Neural progenitor cell (in vitro differentiated cells): ENCODE results near the gene ALK. TPM values are rescaled to one million over a fixed set of nuclear protein-coding genes. Genes with fewer than 3 reads are reported as not detected.

ENCODE experiments used
- DNase-seq: peaks from one replicate; pipeline ENCODE4 v3.0.0-alpha.2; 2016; ENCODE audit warnings: low spot score
- H2AFZ ChIP-seq: fragments of 200-600 bp; sonication (generic); replicated peaks from 2 replicates; pipeline ENCODE4 v1.6.1; 2016; ENCODE audit warnings: antibody characterized with exemption
- H3F3A ChIP-seq: fragments of 200-600 bp; sonication (generic); 2 replicates; pipeline ENCODE4 v1.6.1; 2016; ENCODE audit warnings: antibody characterized with exemption, low read depth
- H3K27ac ChIP-seq: fragments of 200-600 bp; sonication (generic); 2 replicates; pipeline ENCODE4 v1.5.1; 2016; ENCODE audit warnings: mild to moderate bottlenecking
- H3K27me3 ChIP-seq: fragments of 200-600 bp; sonication (generic); 2 replicates; pipeline ENCODE4 v1.6.1; 2016; ENCODE audit warnings: mild to moderate bottlenecking, moderate library complexity
- H3K36me3 ChIP-seq: fragments of 200-600 bp; sonication (generic); 2 replicates; pipeline ENCODE4 v1.5.1; 2016
- H3K4me1 ChIP-seq: fragments of 200-600 bp; sonication (generic); 2 replicates; pipeline ENCODE4 v1.6.1; 2016; ENCODE audit warnings: mixed run types
- H3K4me2 ChIP-seq: fragments of 200-600 bp; sonication (generic); 2 replicates; pipeline ENCODE4 v1.6.1; 2016
- H3K4me3 ChIP-seq: fragments of 200-600 bp; sonication (generic); 2 replicates; pipeline ENCODE4 v1.5.1; 2016
- H3K79me2 ChIP-seq: fragments of 200-600 bp; sonication (generic); 2 replicates; pipeline ENCODE4 v1.6.1; 2016; ENCODE audit warnings: low read depth
- H3K9ac ChIP-seq: fragments of 200-600 bp; sonication (generic); 2 replicates; pipeline ENCODE4 v1.6.1; 2016
- H3K9me3 ChIP-seq: fragments of 200-600 bp; sonication (generic); 2 replicates; pipeline ENCODE4 v1.5.1; 2016; ENCODE audit warnings: low read depth
- H4K20me1 ChIP-seq: fragments of 200-600 bp; sonication (generic); 2 replicates; pipeline ENCODE4 v1.6.1; 2016; ENCODE audit warnings: low read depth
- H3K27ac Mint-ChIP-seq: 3 replicates; pipeline ENCODE4 v1.8.0; 2021; ENCODE audit warnings: mixed read lengths
- H3K27me3 Mint-ChIP-seq: 2 replicates; pipeline ENCODE4 v1.8.0; 2022; ENCODE audit warnings: low read depth, mild to moderate bottlenecking, inconsistent platforms, moderate library complexity, mixed read lengths; ENCODE audit not compliant: insufficient read depth
- H3K36me3 Mint-ChIP-seq: 3 replicates; pipeline ENCODE4 v1.8.0; 2021; ENCODE audit warnings: mixed read lengths
- H3K4me1 Mint-ChIP-seq: 3 replicates; pipeline ENCODE4 v1.8.0; 2021; ENCODE audit warnings: mixed read lengths
- H3K4me3 Mint-ChIP-seq: 3 replicates; pipeline ENCODE4 v1.8.0; 2021; ENCODE audit warnings: mild to moderate bottlenecking, moderate library complexity, mixed read lengths
- H3K9me3 Mint-ChIP-seq: 3 replicates; pipeline ENCODE4 v1.8.0; 2020; ENCODE audit warnings: mixed read lengths
- EZH2 ChIP-seq: fragments of 200-600 bp; sonication (generic); IDR thresholded peaks from 2 replicates; pipeline ENCODE4 v1.6.1; 2017; ENCODE audit warnings: antibody characterized with exemption, mild to moderate bottlenecking, moderate library complexity
- EZH2phosphoT487 ChIP-seq: fragments of 200-600 bp; sonication (generic); IDR thresholded peaks from 2 replicates; pipeline ENCODE4 v1.6.1; 2017; ENCODE audit warnings: antibody characterized with exemption
- total RNA-seq: library from RNA; depleted of rRNA; stranded (reverse); fragments of >200 nt; gene quantifications from 2 replicates; pipeline ENCODE4 v1.2.3, GENCODE V29; 2015; ENCODE audit warnings: low replicate concordance
- TF ChIP-seq, protein P1 (sequence below): fragments of 200-600 bp; sonication (generic); IDR thresholded peaks from 2 replicates; pipeline ENCODE4 v1.5.1; 2017; ENCODE audit warnings: antibody characterized with exemption, mild to moderate bottlenecking

Gene ALK
- total RNA-seq, 1 donor from 2014 or later: not detected

DNA sequence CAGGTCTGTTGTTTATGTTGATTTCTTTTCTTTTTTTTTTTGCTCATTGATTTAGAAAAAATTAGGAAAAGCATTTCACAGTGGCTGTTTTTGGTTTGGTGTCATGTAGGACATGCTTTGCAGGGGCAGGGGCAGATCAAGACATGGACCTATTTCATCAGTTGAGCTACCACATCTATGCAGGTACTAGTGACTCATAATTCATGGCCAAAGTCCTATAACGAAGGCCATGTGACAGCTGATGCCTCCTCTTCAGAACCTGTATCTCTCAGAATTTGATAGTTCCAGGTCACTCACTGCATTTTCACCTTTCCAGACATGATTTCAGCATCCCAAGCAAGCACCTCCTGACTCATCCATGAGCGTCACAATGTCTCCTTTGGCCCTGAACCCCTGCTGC, 195.8 kb downstream of the ALK start:
- no peak overlapping the region for H3K4me2 ChIP-seq
- no peaks in the 10 kb centered on the region for H3F3A ChIP-seq
- no peaks in the 10 kb centered on the region for H3K79me2 ChIP-seq
- no peak overlapping the region for H2AFZ ChIP-seq
- no peak overlapping the region for H3K27ac ChIP-seq
- Mint-ChIP-seq H3K27me3 (peaks cover 23% of the 10 kb centered on the region), H3K9me3 (peaks cover 5% of the 10 kb centered on the region), H3K4me3 (no peak overlapping the region), H3K27ac (no peak overlapping the region), H3K4me1 (peaks cover 60% of the 10 kb centered on the region), H3K36me3 (peaks cover 2% of the 10 kb centered on the region)
- no peaks in the 10 kb centered on the region for H3K36me3 ChIP-seq
- no peaks in the 10 kb centered on the region for H4K20me1 ChIP-seq
- H3K4me3 ChIP-seq: no peak overlapping the region
- H3K27me3 ChIP-seq: no peaks in the 10 kb centered on the region
- H3K9ac ChIP-seq: no peak overlapping the region
- TF ChIP-seq, protein P1, sequence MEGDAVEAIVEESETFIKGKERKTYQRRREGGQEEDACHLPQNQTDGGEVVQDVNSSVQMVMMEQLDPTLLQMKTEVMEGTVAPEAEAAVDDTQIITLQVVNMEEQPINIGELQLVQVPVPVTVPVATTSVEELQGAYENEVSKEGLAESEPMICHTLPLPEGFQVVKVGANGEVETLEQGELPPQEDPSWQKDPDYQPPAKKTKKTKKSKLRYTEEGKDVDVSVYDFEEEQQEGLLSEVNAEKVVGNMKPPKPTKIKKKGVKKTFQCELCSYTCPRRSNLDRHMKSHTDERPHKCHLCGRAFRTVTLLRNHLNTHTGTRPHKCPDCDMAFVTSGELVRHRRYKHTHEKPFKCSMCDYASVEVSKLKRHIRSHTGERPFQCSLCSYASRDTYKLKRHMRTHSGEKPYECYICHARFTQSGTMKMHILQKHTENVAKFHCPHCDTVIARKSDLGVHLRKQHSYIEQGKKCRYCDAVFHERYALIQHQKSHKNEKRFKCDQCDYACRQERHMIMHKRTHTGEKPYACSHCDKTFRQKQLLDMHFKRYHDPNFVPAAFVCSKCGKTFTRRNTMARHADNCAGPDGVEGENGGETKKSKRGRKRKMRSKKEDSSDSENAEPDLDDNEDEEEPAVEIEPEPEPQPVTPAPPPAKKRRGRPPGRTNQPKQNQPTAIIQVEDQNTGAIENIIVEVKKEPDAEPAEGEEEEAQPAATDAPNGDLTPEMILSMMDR: no peak
- no peak for TF ChIP-seq EZH2phosphoT487
- no peak for TF ChIP-seq EZH2
- no peaks in the 10 kb centered on the region for H3K9me3 ChIP-seq
- DNase-seq: no peak
- no peaks in the 10 kb centered on the region for H3K4me1 ChIP-seq

DNA sequence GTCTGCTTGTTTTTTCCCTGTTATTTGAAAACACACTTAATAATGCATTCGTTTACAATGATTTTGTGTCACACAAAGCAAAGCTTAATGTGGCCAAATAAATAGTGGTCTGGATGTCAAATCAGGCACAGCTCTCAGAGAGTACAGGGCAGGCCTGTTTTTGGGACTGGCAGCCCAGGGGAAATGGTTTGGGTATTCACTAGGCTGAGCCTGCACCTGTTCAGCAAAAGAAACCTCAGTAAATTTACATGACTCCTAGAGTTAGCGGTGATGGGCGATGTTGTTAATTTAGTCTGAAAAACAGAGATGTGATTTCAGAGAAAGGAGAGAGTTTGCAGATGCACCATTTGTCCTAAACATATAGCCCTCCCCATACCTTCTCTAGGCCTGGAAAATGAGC, 197.1 kb downstream of the ALK start:
- H3K9ac ChIP-seq: no peak overlapping the region
- no peak overlapping the region for H3K4me2 ChIP-seq
- no peak overlapping the region for H2AFZ ChIP-seq
- H3K4me1 Mint-ChIP-seq: peaks cover 67% of the 10 kb centered on the region
- H3K4me1 ChIP-seq: peaks cover 10% of the 10 kb centered on the region
- H3K4me3 ChIP-seq: no peak overlapping the region
- H3K9me3 Mint-ChIP-seq: peaks cover 5% of the 10 kb centered on the region
- H3K27me3 ChIP-seq: no peaks in the 10 kb centered on the region
- no peak overlapping the region for H3K27ac Mint-ChIP-seq
- H4K20me1 ChIP-seq: no peaks in the 10 kb centered on the region
- no peaks in the 10 kb centered on the region for H3K36me3 ChIP-seq
- H3F3A ChIP-seq: no peaks in the 10 kb centered on the region
- no peak overlapping the region for H3K4me3 Mint-ChIP-seq
- no peaks in the 10 kb centered on the region for H3K9me3 ChIP-seq
- H3K36me3 Mint-ChIP-seq: peaks cover 2% of the 10 kb centered on the region
- no peak for DNase-seq
- no peak overlapping the region for H3K27ac ChIP-seq
- H3K27me3 Mint-ChIP-seq: peaks cover 23% of the 10 kb centered on the region
- no peak for TF ChIP-seq EZH2phosphoT487
- TF ChIP-seq, protein P1: no peak
- no peak for TF ChIP-seq EZH2
- no peaks in the 10 kb centered on the region for H3K79me2 ChIP-seq

DNA sequence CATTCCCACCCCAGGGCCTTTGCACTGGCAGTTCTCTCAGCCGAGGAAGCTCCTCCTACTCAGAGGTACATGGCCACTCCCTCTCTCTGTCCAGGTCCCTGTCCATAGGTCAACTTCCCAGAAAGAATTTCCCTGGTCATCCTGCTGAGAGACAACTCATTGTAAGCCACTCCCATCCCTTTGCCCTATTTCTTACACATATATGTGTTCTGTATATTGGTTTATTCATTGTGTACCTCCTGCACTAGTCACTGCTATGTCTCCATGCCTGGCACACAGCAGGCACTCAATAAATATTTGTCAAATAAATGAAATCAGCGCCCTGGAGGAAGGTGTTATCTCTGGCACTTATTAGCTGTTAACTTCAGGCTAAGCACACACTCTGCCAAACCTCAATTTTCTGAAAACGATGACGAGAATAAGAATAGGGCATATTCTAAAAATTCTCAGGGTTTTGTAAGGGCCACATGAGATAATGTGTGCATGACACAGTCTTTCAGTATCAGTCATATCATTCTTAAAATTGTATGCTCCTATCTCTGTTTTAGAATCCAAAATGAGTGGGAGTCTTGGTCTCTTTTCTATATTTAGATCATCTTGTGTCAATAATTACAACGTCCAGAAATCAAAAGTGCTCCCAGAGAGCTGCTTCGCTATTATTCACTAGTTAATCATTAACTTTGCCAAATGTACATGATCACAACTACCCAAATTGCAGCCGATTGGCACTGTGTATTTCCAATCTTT, 198.0 kb downstream of the ALK start:
- Mint-ChIP-seq H3K4me3 (no peak overlapping the region), H3K36me3 (peaks cover 2% of the 10 kb centered on the region), H3K27me3 (peaks cover 23% of the 10 kb centered on the region), H3K27ac (no peak overlapping the region), H3K9me3 (peaks cover 5% of the 10 kb centered on the region), H3K4me1 (peaks cover 68% of the 10 kb centered on the region)
- Histone ChIP-seq H3K27ac (no peak overlapping the region), H3K36me3 (no peaks in the 10 kb centered on the region), H3F3A (no peaks in the 10 kb centered on the region), H3K4me2 (no peak overlapping the region), H3K4me1 (peaks cover 18% of the 10 kb centered on the region), H2AFZ (no peak overlapping the region), H3K4me3 (no peak overlapping the region), H3K9me3 (no peaks in the 10 kb centered on the region), H3K27me3 (no peaks in the 10 kb centered on the region), H3K9ac (no peak overlapping the region), H4K20me1 (no peaks in the 10 kb centered on the region), H3K79me2 (no peaks in the 10 kb centered on the region)
- TF ChIP-seq, protein P1: no peak
- TF ChIP-seq EZH2 (no peak), EZH2phosphoT487 (no peak)
- DNase-seq: no peak
